ENCODE results near the gene RCAN1. TPM values are rescaled to one million over a fixed set of nuclear protein-coding genes. Genes with fewer than 3 reads are reported as not detected.

The RCAN1 gene
- total and polyA plus RNA-seq, 10 donors = 5.3 to 28.6 (median 14.7) TPM

GRCh38 chr21:34543017-34543416 lies 71.9 kb downstream of the RCAN1 start:
- WGBS, 5 donors = 77 to 94% (median 91%) methylated on average over 3 of the region's 3 CpGs
- H3K27ac ChIP-seq = peak overlapping the region in 1 of 8 donors; percentile 88
- peaks cover 0 to 41% (median 34%) of the 10 kb centered on the region in 6 donors for H3K4me1 ChIP-seq
- no peak overlapping the region for H3K4me3 ChIP-seq
- H3K36me3 ChIP-seq = no peaks in the 10 kb centered on the region
- intact Hi-C loops (cut with DNase I; ENCODE audit: low total_unique reads) = no loop called here
- no peak for TF ChIP-seq POLR2AphosphoS5 (IDR thresholded peaks at IDR 0.05)
- TF ChIP-seq POLR2A (IDR thresholded peaks at IDR 0.05) = no peak
- no peak for TF ChIP-seq CTCF (IDR thresholded peaks at IDR 0.05 in 8 of 11, conservative IDR thresholded peaks at IDR 0.05 in 3 of 11)
- no peaks in the 10 kb centered on the region for H3K27me3 ChIP-seq (replicated peaks in 1 of 7)
- H3K9me3 ChIP-seq = peaks cover 0 to 6% (median 0%) of the 10 kb centered on the region in 8 donors
- no peak for DNase-seq

- no peaks in the 10 kb centered on the region for H3K36me3 ChIP-seq
- no peak overlapping the region for H3K4me3 ChIP-seq
- intact Hi-C loops (cut with DNase I; ENCODE audit: low total_unique reads) = no loop called here
- H3K4me1 ChIP-seq = peaks cover 0 to 46% (median 15%) of the 10 kb centered on the region in 6 donors
- no peak overlapping the region for H3K27ac ChIP-seq
- WGBS, 5 donors = 90 to 96% (median 94%) methylated on average over 5 of the region's 5 CpGs
- peaks cover 0 to 6% (median 0%) of the 10 kb centered on the region in 8 donors for H3K9me3 ChIP-seq
- DNase-seq = no peak
- TF ChIP-seq POLR2A (IDR thresholded peaks at IDR 0.05) = no peak
- TF ChIP-seq POLR2AphosphoS5 (IDR thresholded peaks at IDR 0.05) = no peak
- TF ChIP-seq CTCF (IDR thresholded peaks at IDR 0.05 in 8 of 11, conservative IDR thresholded peaks at IDR 0.05 in 3 of 11) = no peak
- no peaks in the 10 kb centered on the region for H3K27me3 ChIP-seq (replicated peaks in 1 of 7)
These were observed 74.7 kb downstream of the RCAN1 start for GRCh38 chr21:34540206-34540605.

GRCh38 chr21:34537838-34538237 lies 77.1 kb downstream of the RCAN1 start:
- Histone ChIP-seq H3K4me3 (no peak overlapping the region), H3K9me3 (peaks cover 0 to 6% (median 0%) of the 10 kb centered on the region in 8 donors), H3K27ac (no peak overlapping the region), H3K4me1 (peaks cover 3 to 40% (median 7%) of the 10 kb centered on the region in 6 donors), H3K27me3 (replicated peaks in 1 of 7) (no peaks in the 10 kb centered on the region), H3K36me3 (no peaks in the 10 kb centered on the region)
- TF ChIP-seq CTCF (IDR thresholded peaks at IDR 0.05 in 8 of 11, conservative IDR thresholded peaks at IDR 0.05 in 3 of 11) (no peak), POLR2AphosphoS5 (IDR thresholded peaks at IDR 0.05) (no peak), POLR2A (IDR thresholded peaks at IDR 0.05) (no peak)
- intact Hi-C loops (cut with DNase I; ENCODE audit: low total_unique reads) = no loop called here
- no peak for DNase-seq
- 51 to 83% (median 75%) methylated on average over 3 of the region's 3 CpGs for WGBS, 5 donors

- Histone ChIP-seq H3K27ac (no peak overlapping the region), H3K27me3 (replicated peaks in 1 of 7) (no peaks in the 10 kb centered on the region), H3K9me3 (no peaks in the 10 kb centered on the region), H3K36me3 (no peaks in the 10 kb centered on the region), H3K4me3 (no peak overlapping the region), H3K4me1 (peaks cover 3 to 40% (median 7%) of the 10 kb centered on the region in 6 donors)
- intact Hi-C loops (cut with DNase I; ENCODE audit: low total_unique reads) = no loop called here
- no peak for DNase-seq
- TF ChIP-seq CTCF (IDR thresholded peaks at IDR 0.05 in 8 of 11, conservative IDR thresholded peaks at IDR 0.05 in 3 of 11) = no peak
- no peak for TF ChIP-seq POLR2A (IDR thresholded peaks at IDR 0.05)
- TF ChIP-seq POLR2AphosphoS5 (IDR thresholded peaks at IDR 0.05) = no peak
- 34 to 78% (median 64%) methylated on average over 2 of the region's 2 CpGs for WGBS, 5 donors
These were observed 78.1 kb downstream of the RCAN1 start for GRCh38 chr21:34536820-34537219.
